GM12892 (cell line): ENCODE data around the gene ADCK2.

Source experiments
- DNase-seq: peaks from one replicate; pipeline ENCODE4 v3.0.0; 2011; ENCODE audit not compliant: insufficient read length
- FAIRE-seq: peaks from 2 replicates; lab custom pipeline; 2011; peaks lifted over from hg19 to GRCh38; lab: Jason Lieb, UNC
- POLR2A ChIP-seq: IDR thresholded peaks from 2 replicates; pipeline ENCODE4 v1.6.1; 2011; ENCODE audit warnings: low read depth, low read length, control low read depth
- POLR2AphosphoS5 ChIP-seq: IDR thresholded peaks from 2 replicates; pipeline ENCODE4 v1.6.1; 2011; ENCODE audit warnings: low read depth, low read length, control low read depth
- TAF1 ChIP-seq: IDR thresholded peaks from 2 replicates; pipeline ENCODE4 v1.6.1; 2011; ENCODE audit warnings: low read depth, mild to moderate bottlenecking, control low read depth, low read length, borderline replicate concordance

The ADCK2 gene

GRCh38 chr7:140744005-140744404 lies 71.3 kb downstream of the ADCK2 start:
- FAIRE-seq (no peak), DNase-seq (no peak)
- TF ChIP-seq POLR2A (no peak), TAF1 (no peak), POLR2AphosphoS5 (no peak)
